DOHH2 (cell line): ENCODE data around the gene PSTPIP1.

Experiments
- H3F3A ChIP-seq: fragments of 200-600 bp; sonication (generic), shearing (Covaris generic); 2 replicates; pipeline ENCODE4 v1.6.0; 2016; ENCODE audit warnings: antibody characterized with exemption, mild to moderate bottlenecking; ENCODE audit not compliant: control insufficient read depth, insufficient read depth
- H3K27ac ChIP-seq: fragments of 200-600 bp; sonication (generic); 2 replicates; pipeline ENCODE4 v1.5.1; 2014; ENCODE audit warnings: low read depth, mild to moderate bottlenecking, low read length, moderate library complexity
- H3K27me3 ChIP-seq: fragments of 200-600 bp; sonication (generic); 2 replicates; pipeline ENCODE4 v1.6.1; 2014; ENCODE audit warnings: mild to moderate bottlenecking, low read length, mixed read lengths; ENCODE audit not compliant: control insufficient read depth
- H3K36me3 ChIP-seq: fragments of 200-600 bp; sonication (generic); 2 replicates; pipeline ENCODE4 v1.6.1; 2014; ENCODE audit warnings: mild to moderate bottlenecking, low read length, moderate library complexity, mixed read lengths; ENCODE audit not compliant: control insufficient read depth
- H3K4me1 ChIP-seq: fragments of 200-600 bp; sonication (generic); 2 replicates; pipeline ENCODE4 v1.6.1; 2014; ENCODE audit warnings: mild to moderate bottlenecking, low read length, mixed read lengths; ENCODE audit not compliant: control insufficient read depth
- H3K4me2 ChIP-seq: fragments of 200-600 bp; sonication (generic); 2 replicates; pipeline ENCODE4 v1.6.0; 2014; ENCODE audit warnings: mild to moderate bottlenecking, low read length, moderate library complexity
- H3K4me3 ChIP-seq: fragments of 200-600 bp; sonication (generic); 2 replicates; pipeline ENCODE4 v1.5.1; 2014; ENCODE audit warnings: mild to moderate bottlenecking, low read length, mixed read lengths
- H3K79me2 ChIP-seq: fragments of 200-600 bp; sonication (generic); 2 replicates; pipeline ENCODE4 v1.6.1; 2014; ENCODE audit warnings: mild to moderate bottlenecking, low read length, mixed read lengths; ENCODE audit not compliant: control insufficient read depth
- H3K9me2 ChIP-seq: fragments of 200-600 bp; sonication (generic); replicated peaks from 2 replicates; pipeline ENCODE4 v1.6.1; 2014; ENCODE audit warnings: mild to moderate bottlenecking, low read length, mixed read lengths; ENCODE audit not compliant: control insufficient read depth
- H3K9me3 ChIP-seq: fragments of 200-600 bp; sonication (generic); 2 replicates; pipeline ENCODE4 v1.6.1; 2014; ENCODE audit warnings: antibody characterized with exemption, low read length, mixed read lengths; ENCODE audit not compliant: control insufficient read depth, insufficient read depth
- H4K20me1 ChIP-seq: fragments of 200-600 bp; sonication (generic); 2 replicates; pipeline ENCODE4 v1.6.0; 2014; ENCODE audit warnings: low read depth, mild to moderate bottlenecking, antibody characterized with exemption, low read length, moderate library complexity; ENCODE audit not compliant: control insufficient read depth, insufficient read depth
- EZH2phosphoT487 ChIP-seq: fragments of 200-600 bp; sonication (generic); IDR thresholded peaks from 2 replicates; pipeline ENCODE4 v1.6.1; 2017; ENCODE audit warnings: borderline replicate concordance, mild to moderate bottlenecking, antibody characterized with exemption, low read length, moderate library complexity, mixed read lengths
- TF ChIP-seq, protein P1 (sequence below): fragments of 200-600 bp; sonication (generic); IDR thresholded peaks from one replicate; pipeline ENCODE4 v1.5.1; 2014; ENCODE audit warnings: antibody characterized with exemption, mild to moderate bottlenecking, low read depth, low read length; ENCODE audit not compliant: poor library complexity, severe bottlenecking

Gene PSTPIP1

DNA sequence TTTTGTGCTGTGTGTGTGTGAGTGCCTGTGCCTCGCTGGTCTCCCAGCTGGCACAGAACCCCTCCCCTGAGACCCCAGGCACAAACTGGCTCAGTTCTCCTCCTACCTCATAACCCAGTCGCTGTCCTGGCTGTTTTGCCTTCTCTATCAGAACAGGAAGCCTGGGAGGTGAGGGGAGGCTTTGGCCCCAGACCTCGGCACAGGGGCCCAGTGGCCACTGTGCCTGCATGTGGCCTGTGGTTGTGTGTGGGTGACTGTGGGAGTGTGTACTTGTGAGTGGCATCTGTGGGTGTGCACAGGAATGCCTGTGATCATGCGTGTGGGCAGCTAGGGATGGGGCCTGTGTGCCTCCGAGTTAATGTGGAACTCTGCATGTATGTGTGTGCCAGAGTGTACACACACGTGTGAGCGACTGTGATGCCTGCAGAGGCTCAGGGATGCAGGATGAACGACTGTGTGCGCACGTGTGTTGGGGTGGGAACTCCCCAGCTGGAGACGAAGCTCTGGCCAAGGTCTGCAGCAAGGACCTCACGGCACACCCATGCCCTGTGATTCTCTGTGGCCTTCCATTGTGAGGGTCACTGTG, 32.3 kb downstream of the PSTPIP1 start:
- H3K4me2 ChIP-seq, result no peak overlapping the region

DNA sequence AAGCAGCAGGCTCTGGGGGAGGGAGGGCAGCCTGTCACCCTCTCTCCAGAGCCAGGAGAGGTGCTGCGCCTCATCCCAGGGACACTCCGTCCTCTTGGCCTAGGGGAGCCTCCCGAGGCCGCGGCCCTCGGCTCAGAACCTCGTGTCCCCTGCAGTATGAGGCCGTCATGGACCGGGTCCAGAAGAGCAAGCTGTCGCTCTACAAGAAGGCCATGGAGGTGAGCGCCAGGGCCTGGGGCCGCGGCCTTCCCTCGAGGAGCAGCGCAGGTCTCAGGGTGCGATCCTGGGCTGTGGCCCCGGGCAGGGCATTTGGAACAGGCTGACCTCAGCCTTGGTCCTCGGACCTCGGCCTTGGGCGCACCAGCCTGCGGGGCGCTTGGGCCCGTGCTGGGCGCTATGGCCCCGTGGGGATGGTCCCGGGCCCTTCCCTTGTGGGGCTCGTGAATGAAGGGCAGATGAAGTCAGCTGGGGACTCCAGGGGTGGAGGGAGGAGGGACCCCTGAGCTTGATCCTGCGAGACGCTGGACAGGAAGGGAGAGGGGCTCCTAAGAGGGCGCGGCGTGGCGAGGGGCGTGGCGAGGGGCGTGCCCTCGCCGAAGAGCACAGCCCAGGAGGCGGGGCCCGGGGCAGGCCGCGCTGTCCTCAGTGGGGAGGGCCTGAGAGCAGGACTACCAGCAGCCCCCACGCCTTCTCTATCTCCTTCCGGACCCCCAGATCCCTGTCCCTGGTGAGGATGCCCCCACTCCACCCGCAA, 32.9 kb downstream of the PSTPIP1 start:
- Histone ChIP-seq H3K4me2 (no peak overlapping the region), H3K4me1 (no peaks in the 10 kb centered on the region), H3F3A (no peaks in the 10 kb centered on the region), H3K27ac (no peak overlapping the region), H4K20me1 (no peaks in the 10 kb centered on the region), H3K4me3 (no peak overlapping the region), H3K9me2 (no peaks in the 10 kb centered on the region), H3K9me3 (no peaks in the 10 kb centered on the region), H3K27me3 (no peaks in the 10 kb centered on the region), H3K36me3 (no peaks in the 10 kb centered on the region), H3K79me2 (no peaks in the 10 kb centered on the region)
- TF ChIP-seq, protein P1, sequence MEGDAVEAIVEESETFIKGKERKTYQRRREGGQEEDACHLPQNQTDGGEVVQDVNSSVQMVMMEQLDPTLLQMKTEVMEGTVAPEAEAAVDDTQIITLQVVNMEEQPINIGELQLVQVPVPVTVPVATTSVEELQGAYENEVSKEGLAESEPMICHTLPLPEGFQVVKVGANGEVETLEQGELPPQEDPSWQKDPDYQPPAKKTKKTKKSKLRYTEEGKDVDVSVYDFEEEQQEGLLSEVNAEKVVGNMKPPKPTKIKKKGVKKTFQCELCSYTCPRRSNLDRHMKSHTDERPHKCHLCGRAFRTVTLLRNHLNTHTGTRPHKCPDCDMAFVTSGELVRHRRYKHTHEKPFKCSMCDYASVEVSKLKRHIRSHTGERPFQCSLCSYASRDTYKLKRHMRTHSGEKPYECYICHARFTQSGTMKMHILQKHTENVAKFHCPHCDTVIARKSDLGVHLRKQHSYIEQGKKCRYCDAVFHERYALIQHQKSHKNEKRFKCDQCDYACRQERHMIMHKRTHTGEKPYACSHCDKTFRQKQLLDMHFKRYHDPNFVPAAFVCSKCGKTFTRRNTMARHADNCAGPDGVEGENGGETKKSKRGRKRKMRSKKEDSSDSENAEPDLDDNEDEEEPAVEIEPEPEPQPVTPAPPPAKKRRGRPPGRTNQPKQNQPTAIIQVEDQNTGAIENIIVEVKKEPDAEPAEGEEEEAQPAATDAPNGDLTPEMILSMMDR, result no peak
- no peak for TF ChIP-seq EZH2phosphoT487

More for the DNA sequence above, 32.3 kb downstream of the PSTPIP1 start:
- Histone ChIP-seq H4K20me1 (no peaks in the 10 kb centered on the region), H3K36me3 (no peaks in the 10 kb centered on the region), H3K9me3 (no peaks in the 10 kb centered on the region), H3F3A (no peaks in the 10 kb centered on the region), H3K4me3 (no peak overlapping the region), H3K27ac (no peak overlapping the region), H3K79me2 (no peaks in the 10 kb centered on the region), H3K4me1 (no peaks in the 10 kb centered on the region), H3K27me3 (no peaks in the 10 kb centered on the region), H3K9me2 (no peaks in the 10 kb centered on the region)
- TF ChIP-seq, protein P1, result no peak
- TF ChIP-seq EZH2phosphoT487, result no peak

- no peak overlapping the region for H3K4me2 ChIP-seq
- H3K36me3 ChIP-seq, result no peaks in the 10 kb centered on the region
- no peak for TF ChIP-seq EZH2phosphoT487
- TF ChIP-seq, protein P1, result no peak
- no peaks in the 10 kb centered on the region for H3K9me3 ChIP-seq
- H3K9me2 ChIP-seq, result no peaks in the 10 kb centered on the region
- H3K27me3 ChIP-seq, result no peaks in the 10 kb centered on the region
- no peaks in the 10 kb centered on the region for H3F3A ChIP-seq
- H3K4me3 ChIP-seq, result no peak overlapping the region
- no peaks in the 10 kb centered on the region for H3K79me2 ChIP-seq
- H4K20me1 ChIP-seq, result no peaks in the 10 kb centered on the region
- no peak overlapping the region for H3K27ac ChIP-seq
- no peaks in the 10 kb centered on the region for H3K4me1 ChIP-seq
Observed at GRCh38 chr15:77028451-77029165, 33.7 kb downstream of the PSTPIP1 start.
